Brain microvascular endothelial cell (primary cell): ENCODE measurements around the gene IDUA.
"Not testable (repeated sequence)": the region's sequence is repeated elsewhere in the genome, so short reads cannot be mapped to it uniquely, and the experiment has no call there.

Experiments used
- DNase-seq: peaks from one replicate; pipeline ENCODE4 v3.0.0-alpha.2; 2020
- H3K27ac ChIP-seq: fragments of 250-450 bp; sonication (Bioruptor Pico); 2 replicates; pipeline ENCODE4 v1.5.1; 2020; ENCODE audit warnings: mild to moderate bottlenecking, moderate library complexity
- H3K27me3 ChIP-seq: fragments of 250-450 bp; sonication (Bioruptor Pico); replicated peaks from 2 replicates; pipeline ENCODE4 v1.5.1; 2020; ENCODE audit warnings: mild to moderate bottlenecking
- H3K36me3 ChIP-seq: fragments of 250-450 bp; sonication (Bioruptor Pico); replicated peaks from 2 replicates; pipeline ENCODE4 v1.5.1; 2020; ENCODE audit warnings: mild to moderate bottlenecking
- H3K4me3 ChIP-seq: 2 replicates; pipeline ENCODE4 v1.5.1; 2011; ENCODE audit warnings: low read depth, mild to moderate bottlenecking, control low read depth, low read length, moderate library complexity
- in situ Hi-C: cut with HindIII; loops from 2 replicates; pipeline ENCODE4 v1.10.0; 2017; ENCODE audit warnings: low sequenced_read_pairs, low pct_ligation_motif_present
- TF ChIP-seq, protein P1 (sequence below): IDR thresholded peaks from 2 replicates; pipeline ENCODE4 v1.5.1; 2011; ENCODE audit warnings: low read depth, mild to moderate bottlenecking, moderate library complexity, low read length, control low read depth, inconsistent platforms; ENCODE audit errors: missing control alignments

Gene IDUA

DNA sequence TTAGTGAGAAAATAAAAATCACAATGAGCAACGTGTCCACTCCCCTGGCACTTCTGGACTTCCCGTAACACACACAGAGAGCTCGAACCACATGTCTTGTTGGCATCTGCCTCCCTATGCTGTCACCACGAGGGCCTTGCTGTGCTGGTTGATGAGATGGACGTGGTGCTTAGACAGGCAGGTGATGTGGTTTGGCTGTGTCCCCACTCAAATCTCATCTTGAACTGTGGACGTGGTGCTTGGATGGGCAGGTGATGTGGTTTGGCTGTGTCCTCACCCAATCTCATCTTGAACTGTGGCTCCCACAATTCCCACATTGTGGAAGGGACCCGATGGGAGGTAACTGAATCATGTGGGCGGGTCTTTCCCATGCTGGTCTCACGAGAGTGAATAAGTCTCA, 64.6 kb downstream of the IDUA start:
- no peak overlapping the region for H3K27ac ChIP-seq
- in situ Hi-C loops, result loop anchor here (10.0 kb wide), 1 partner anchor 63 kb away; the partner anchor contains the start of gene RNF212
- TF ChIP-seq, protein P1, sequence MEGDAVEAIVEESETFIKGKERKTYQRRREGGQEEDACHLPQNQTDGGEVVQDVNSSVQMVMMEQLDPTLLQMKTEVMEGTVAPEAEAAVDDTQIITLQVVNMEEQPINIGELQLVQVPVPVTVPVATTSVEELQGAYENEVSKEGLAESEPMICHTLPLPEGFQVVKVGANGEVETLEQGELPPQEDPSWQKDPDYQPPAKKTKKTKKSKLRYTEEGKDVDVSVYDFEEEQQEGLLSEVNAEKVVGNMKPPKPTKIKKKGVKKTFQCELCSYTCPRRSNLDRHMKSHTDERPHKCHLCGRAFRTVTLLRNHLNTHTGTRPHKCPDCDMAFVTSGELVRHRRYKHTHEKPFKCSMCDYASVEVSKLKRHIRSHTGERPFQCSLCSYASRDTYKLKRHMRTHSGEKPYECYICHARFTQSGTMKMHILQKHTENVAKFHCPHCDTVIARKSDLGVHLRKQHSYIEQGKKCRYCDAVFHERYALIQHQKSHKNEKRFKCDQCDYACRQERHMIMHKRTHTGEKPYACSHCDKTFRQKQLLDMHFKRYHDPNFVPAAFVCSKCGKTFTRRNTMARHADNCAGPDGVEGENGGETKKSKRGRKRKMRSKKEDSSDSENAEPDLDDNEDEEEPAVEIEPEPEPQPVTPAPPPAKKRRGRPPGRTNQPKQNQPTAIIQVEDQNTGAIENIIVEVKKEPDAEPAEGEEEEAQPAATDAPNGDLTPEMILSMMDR, result no peak
- H3K4me3 ChIP-seq, result no peak overlapping the region
- DNase-seq, result no peak
- H3K27me3 ChIP-seq, result peaks cover 21% of the 10 kb centered on the region
- no peaks in the 10 kb centered on the region for H3K36me3 ChIP-seq

DNA sequence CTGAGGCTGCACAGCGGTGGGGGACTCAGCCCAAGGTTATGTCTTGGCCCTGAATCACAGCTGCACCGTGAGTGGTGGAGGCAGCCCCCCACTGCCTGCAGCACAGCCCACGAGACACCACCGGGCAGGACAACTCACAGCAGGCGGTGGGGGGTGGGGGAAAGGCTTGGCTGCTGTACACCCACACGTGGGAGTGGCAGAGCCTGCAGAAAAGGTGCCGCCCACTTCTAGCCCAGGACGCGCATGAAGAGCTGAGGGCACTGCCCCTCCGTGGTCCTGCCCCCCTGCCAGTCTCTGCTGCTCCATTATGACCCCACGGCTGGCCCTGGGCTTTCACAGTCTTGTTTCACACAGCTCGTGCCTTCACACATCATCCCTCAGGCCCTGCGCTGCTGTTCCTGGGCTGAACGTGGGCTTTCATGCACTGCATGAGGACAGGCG, 65.4 kb downstream of the IDUA start:
- in situ Hi-C loops, result loop anchor here (10.0 kb wide), 1 partner anchor 63 kb away; the partner anchor contains the start of gene RNF212
- Histone ChIP-seq H3K4me3 (no peak overlapping the region), H3K36me3 (no peaks in the 10 kb centered on the region), H3K27me3 (peaks cover 23% of the 10 kb centered on the region), H3K27ac (no peak overlapping the region)
- DNase-seq, result no peak
- TF ChIP-seq, protein P1, result no peak

DNA sequence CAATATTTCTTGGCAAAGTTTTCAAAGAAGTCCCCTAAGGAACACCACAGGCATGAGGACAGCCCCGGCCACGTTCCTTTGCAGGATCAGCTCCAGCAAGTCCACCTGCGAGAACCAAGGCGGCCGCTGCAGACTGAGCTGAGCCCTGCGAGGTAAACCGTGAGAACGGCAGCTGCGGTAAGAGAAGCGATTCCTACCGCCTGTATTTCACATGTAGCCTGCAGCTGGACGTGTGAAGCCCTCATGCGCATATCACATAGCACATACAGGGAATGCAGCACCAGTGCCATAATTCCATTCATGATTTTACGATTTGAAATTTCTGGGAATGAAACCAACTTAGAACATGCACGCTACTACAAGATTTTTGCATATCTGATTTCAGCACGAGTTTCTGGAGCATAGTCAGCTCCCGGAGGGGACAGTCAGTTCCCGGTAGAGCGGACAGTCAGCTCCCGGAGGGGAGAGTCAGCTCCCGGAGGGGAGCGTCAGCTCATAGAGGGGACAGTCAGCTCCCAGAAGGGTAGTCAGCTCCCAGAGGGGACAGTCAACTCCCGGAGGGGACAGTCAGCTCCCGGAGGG, 66.3 kb downstream of the IDUA start:
- TF ChIP-seq, protein P1, result no peak
- Histone ChIP-seq H3K27ac (no peak overlapping the region), H3K4me3 (no peak overlapping the region), H3K27me3 (peaks cover 27% of the 10 kb centered on the region), H3K36me3 (no peaks in the 10 kb centered on the region)
- in situ Hi-C loops, result loop anchor here (10.0 kb wide), 1 partner anchor 62 kb away; the partner anchor contains the start of gene RNF212
- DNase-seq, result no peak

DNA sequence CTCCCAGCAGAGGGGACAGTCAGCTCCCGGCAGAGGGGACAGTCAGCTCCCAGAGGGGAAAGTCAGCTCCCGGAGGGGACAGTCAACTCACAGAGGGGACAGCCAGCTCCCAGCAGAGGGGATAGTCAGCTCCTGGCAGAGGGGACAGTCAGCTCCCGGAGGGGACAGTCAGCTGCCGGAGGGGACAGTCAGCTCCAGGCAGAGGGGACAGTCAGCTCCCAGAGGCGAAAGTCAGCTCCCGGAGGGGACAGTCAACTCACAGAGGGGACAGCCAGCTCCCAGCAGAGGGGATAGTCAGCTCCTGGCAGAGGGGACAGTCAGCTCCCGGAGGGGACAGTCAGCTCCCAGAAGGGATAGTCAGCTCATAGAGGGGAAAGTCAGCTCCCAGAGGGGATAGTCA, 67.0 kb downstream of the IDUA start:
- not testable (repeated sequence) for DNase-seq, H3K36me3 ChIP-seq, H3K4me3 ChIP-seq, H3K27ac ChIP-seq
- in situ Hi-C loops, result loop anchor here (10.0 kb wide), 1 partner anchor 61 kb away; the partner anchor contains the start of gene RNF212
- H3K27me3 ChIP-seq, result peaks cover 34% of the 10 kb centered on the region
